Smooth muscle cell of bladder (primary cell): ENCODE results near the gene RCOR3. TPM values are rescaled to one million over a fixed set of nuclear protein-coding genes. Genes with fewer than 3 reads are reported as not detected.

Experiments used
- total RNA-seq: library from RNA; depleted of rRNA; stranded (reverse); fragments of >200 nt; gene quantifications from 2 replicates; pipeline ENCODE4 v1.2.3, GENCODE V29; 2014

The RCOR3 gene
- 11.9 and 13.2 TPM in 2 replicates for total RNA-seq

DNA sequence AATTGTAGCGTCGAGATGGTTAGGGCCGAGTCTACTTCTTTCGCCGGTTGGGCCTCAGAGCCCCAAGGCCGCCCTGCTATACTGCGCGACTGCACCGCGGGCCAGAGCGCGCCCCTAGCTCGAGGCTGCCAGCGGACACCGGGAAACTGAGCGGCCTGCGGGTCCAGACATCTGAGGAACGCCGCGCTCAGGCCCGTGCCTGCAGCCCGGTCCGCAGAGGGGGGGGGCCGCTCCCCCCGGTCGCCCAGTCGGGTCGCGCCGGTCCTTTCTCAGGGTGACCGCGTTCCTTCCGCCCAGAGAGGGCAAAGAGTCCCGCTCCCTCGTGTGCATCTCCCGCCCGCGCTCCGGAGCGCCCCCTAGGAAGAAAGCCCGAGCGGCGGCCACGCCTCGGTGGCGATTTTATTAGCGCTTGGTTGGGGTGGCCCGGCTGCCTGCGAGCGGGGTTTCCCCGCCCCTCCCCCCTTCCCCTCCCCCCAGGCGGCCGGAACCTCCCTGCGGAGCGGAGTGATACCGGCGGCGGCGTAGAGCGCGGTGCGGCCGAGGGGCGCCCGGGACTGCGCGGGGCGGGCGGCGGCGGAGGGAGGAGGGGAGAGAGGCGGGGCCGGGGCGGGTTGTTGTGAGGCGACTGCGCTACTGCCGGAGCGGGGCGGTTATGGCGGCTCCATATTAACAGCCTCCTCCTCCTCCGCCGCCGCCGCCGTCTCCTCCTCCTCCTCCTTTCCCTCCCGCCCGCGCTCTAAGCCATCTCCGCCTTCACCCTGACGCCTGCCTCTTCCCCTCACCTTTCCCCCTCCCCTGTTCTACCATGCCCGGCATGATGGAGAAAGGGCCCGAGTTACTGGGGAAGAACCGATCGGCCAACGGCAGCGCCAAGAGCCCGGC is at the start of gene RCOR3:
RCOR3 (plus strand) TSS at position 611 of the 882 bp plus-strand sequence; CDS start at position 806, 195 bp downstream.

DNA sequence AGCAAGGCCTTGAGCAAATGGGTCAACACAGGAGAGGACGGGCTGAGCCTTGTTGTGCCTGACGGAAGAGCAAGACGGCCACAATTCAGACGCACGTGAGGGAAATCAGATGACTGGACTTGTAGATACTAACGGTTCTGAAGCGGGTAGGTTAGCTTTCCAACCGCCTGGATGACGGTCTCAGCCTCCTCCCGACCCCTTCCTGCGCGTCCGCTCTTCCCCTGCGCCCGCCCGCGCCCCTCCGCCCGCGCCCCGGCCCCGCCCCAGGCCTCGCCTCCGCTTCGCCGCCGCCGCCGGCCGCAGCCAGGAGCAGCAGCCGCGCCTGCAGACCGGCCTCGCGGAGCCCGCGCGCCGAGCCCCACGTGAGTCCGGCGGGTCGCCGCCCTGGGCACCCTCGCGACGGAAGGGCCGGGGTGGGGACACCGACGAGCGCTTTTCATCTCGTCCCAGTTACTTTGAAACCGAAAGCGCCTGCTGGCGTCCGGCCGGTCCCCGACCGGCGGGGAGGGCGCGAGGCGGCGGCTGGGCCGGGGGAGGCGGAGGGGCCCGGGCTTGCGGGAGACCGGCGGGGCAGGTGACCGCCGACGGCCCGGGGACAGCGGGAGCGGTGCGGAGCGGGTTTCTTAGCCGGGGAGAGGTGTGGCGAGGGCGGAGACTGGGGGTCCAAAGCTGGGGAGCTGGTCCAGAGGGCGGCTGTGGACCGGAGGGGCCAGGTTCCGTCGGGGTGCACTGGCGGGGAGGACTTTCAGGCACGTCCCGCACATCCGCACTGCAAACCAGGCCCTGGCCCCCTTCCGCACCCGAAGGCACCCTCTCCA is 67.6 kb downstream of the RCOR3 start, which contains the start of gene TRAF5:
TRAF5 (plus strand) TSS at position 306 of the 818 bp plus-strand sequence. CDS start 26,407 bp downstream, outside the sequence.

Other genes starting within 250 kb of the RCOR3 start
- gene KCNH1, start 125.2 kb upstream of the RCOR3 start, total RNA-seq: 0.14 and 0.18 TPM in 2 replicates
- 9.2 and 16.9 TPM in 2 replicates for gene TRAF5, start 67.5 kb downstream of the RCOR3 start, total RNA-seq
- not detected in 2 replicates for gene RD3, start 232.8 kb downstream of the RCOR3 start, total RNA-seq